NCI-H226 (cell line): Measurements from ENCODE around the gene SLCO3A1.

ENCODE experiments used
- DNase-seq: peaks from one replicate; pipeline ENCODE4 v3.0.0-alpha.2; 2015

The SLCO3A1 gene

GRCh38 chr15:91862891-91863504, 9.5 kb downstream of the SLCO3A1 start:
- no peak for DNase-seq

GRCh38 chr15:91863621-91864255, 10.2 kb downstream of the SLCO3A1 start:
- DNase-seq, result no peak

- no peak for DNase-seq
Measured at GRCh38 chr15:91864664-91865063, 11.2 kb downstream of the SLCO3A1 start.

- no peak for DNase-seq
Measured at GRCh38 chr15:91865486-91865885, 12.0 kb downstream of the SLCO3A1 start.

DNA sequence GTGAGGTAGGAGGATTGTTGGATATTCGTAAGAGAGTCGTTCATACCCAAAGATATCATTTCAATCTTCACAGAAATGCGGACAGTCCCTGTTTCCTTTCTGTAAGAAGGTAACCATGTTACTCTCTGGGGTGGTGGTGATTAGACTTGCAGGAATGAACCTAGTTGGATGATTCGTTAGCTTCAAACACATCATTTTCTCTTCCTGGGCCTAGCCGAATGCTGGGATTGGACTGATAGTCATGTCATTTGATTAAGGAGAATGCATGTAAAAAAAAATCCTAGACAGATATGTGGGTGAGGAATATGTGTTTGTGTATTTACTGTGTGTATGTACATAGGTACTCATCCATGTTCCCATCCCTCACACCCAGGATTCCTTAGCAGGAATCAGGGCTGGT, 12.4 kb downstream of the SLCO3A1 start:
- DNase-seq, result peak; percentile 27

DNA sequence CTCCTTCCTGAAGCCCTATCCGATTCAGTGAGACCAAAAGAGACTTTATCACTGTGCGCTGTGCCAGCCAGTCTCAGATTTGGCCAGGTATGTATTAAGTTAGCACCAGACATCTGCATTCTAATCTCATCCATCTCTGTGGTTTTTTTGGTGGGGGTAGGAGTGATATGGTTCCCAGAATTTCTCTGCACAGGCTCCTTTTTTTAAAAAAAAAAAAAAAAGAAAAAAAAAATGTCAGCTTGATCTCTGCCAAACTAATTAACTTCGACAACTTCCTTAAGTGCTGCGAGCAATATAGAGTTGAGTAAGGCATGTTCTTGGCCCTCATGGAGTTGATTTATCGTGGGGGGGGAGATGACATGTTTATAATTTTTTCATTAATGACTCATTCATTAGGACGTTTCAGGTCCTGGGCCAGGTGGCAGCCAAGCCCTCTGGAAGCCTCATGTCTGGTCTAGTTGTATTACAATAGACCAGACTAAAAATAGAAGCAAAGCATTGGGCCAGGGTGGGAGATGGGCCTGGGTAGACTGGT, 12.9 kb downstream of the SLCO3A1 start:
- no peak for DNase-seq

DNA sequence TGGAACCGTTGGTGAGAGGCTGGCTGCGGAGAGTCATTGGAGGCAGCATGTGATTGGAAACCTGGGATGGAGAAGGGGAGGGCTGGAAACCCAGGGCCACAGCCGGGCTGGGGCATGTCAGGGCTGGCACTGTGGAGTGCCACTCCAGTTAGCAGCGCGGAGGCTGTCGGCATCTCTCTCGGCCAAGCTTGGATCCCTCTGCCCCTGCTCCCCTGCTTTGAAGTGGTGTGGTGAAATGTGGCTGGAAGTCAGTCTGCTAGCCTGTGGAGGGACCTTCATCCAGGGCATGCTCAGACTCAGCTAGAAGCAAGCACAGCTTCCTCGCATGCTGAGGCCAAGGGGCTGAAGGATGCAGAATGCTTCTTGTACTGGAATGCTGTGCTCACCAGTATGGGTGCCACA, 13.5 kb downstream of the SLCO3A1 start:
- DNase-seq, result no peak

DNA sequence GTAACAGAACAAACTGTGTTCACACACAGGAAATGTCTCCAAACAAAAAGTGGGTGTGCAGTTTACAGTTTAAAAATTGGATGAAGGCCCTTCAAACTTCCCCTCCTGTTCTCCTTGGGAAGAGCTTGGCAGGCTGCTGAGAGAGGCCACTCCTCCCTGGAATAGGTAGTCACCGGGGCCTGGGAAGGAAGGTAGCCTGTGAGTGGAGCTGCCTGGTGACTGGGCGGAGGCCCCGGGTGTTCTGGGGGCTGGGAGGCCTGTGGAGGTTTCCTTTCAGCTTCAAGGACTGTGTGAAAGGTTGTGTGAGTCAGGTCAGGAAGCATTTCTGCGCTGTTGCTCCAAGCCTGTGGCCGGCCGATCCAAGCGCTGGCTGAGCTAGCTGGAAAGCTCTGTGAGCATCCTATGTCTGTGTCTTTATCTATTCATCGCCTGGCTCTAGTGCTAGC, 14.1 kb downstream of the SLCO3A1 start:
- DNase-seq, result peak; percentile 100

- no peak for DNase-seq
Measured at GRCh38 chr15:91870876-91871537, 17.5 kb downstream of the SLCO3A1 start.

DNA sequence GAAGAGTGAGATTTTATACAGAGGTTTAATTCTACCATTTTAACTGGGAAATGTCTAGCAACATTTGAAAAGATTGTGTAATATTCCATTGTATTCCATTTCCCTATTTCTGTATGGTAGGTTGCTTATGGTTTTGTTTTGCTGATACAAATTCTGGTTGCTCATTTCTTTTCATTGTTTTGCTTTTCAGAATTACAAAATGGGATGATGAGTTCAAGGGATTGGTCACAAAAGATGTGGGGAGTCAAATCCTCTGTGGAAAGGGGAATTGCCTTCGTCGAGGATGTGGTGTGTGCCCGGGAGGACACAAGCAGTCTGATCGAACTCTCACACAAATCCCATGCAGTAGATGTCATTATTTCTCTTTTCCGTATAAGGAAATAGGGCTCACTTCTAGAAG, 18.3 kb downstream of the SLCO3A1 start:
- DNase-seq, result no peak

DNA sequence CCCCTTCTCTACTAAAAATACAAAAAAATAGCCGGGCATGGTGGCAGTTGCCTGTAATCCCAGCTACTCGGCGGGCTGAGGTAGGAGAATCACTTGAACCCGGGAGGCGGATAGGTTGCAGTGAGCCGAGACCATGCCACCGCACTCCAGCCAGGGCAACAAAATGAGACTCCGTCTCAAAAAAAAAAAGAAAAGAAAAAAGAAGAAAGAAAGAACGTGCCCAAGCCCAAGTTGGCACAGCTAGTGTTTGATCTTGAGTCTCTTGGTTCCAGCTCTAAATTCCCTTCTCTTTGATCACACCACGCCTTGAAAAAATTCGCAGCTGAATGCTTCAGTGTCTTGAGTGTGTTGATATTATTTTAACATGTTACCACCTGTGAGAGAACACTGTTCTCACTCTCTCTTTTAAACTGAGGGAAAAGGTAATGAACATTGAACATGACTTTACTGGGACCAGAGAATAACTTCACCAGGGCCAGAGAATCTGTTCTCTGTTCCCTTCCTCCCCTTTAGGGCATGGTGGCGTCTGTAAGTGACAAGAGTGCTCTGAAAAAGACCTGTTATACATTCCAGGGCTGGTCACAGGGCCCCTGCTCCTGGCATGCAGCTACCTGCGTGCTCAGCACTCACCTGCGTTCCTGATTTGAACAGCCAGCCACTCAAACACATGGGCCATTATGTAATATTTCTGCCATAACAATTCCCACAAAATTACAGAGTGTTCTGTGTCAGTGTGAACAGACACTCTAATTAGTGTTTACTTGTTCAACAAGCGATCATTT, 19.0 kb downstream of the SLCO3A1 start:
- no peak for DNase-seq

DNA sequence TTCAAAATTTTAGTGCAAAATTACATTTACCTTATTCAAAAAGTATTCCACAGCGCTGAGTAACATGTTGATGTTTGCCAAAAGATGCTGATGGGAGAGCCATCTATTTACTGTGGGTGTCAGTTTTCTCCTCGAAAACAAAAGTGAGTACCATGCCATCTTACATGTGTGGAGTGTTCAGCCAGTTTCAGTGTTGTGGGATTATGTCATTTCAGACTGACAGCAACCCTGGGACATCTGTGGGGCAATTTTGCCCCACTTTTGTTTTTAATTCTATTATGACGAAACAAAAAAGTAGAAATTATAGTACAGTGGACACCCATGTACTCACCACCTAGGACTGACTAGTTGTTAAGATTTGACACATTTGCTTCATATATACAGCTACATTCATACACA, 19.6 kb downstream of the SLCO3A1 start:
- DNase-seq, result no peak

DNA sequence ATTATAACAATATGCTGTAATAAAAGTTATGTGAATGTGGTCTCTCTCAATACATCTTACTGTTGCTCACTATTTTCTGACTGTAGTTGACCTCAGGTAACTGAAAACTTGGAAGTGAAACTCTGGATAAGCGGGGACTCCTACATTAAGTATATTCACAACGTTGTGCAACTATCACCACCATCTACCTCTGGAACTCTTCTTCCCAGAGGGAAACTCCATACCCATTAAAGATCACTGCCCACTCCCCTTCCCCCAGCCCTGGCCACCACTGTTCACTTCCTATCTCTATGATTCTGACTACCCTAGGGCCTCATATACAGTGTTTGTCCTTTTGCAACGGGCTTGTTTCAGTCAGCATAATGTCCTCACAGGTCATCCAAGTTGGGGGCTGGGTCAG, 20.7 kb downstream of the SLCO3A1 start:
- DNase-seq, result no peak

GRCh38 chr15:91874992-91875660, 21.6 kb downstream of the SLCO3A1 start:
- DNase-seq, result peak; percentile 41

DNA sequence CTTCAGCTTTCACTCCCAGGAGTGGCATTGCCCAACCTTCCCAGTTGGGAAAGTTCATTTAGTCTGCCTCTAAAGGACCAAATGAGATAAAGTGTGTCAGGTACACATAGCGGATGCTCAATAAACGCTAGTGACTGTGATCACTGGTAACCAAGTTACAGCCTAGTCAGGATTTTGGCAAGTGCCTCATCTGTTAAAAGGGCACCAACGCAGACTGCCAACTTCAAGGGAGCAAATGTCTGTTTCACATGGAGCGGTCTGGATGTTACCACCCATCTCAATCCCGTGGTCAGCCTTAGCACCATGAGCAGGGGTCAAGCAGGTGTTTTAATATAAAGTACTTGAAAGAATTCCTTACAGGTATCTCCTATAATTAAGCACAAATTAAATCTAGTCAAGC, 22.7 kb downstream of the SLCO3A1 start:
- no peak for DNase-seq

GRCh38 chr15:91878319-91878870, 24.9 kb downstream of the SLCO3A1 start:
- DNase-seq, result no peak

DNA sequence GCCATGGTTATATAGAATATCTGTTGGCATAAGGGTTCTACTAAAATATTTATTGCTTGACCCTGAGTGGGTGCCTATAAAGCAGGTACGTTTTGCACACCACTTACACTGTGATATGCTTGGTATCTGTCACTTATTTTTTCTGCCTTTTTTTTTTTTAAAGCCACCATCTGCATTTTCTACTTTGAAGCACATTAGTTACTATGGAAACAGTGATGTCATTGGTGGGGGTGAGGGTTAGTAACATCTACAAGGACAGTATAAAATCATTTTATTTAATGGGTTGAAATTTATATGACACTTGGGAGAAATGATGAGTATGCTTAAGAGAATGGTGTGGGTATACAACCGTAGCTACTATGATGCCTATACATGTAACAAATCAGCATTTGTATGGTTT, 25.6 kb downstream of the SLCO3A1 start:
- DNase-seq, result no peak

DNA sequence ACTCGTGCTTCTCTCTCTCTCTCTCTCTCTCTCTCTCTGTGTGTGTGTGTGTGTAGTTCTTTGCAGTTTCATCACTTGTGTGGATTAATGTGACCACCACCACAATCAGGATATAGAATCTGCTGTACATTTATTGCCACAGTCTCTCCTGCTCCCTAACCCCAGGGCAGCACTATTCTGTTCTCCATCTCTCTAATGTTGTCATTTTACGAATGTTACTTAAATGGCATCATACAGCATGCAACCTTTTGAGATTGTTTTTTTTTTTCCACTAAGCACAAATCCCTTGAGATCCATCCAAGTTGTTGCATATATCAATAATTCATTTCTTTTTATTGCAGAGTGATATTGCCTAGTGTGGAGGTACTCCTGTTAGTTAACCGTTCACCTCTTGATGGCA, 26.9 kb downstream of the SLCO3A1 start:
- no peak for DNase-seq

DNA sequence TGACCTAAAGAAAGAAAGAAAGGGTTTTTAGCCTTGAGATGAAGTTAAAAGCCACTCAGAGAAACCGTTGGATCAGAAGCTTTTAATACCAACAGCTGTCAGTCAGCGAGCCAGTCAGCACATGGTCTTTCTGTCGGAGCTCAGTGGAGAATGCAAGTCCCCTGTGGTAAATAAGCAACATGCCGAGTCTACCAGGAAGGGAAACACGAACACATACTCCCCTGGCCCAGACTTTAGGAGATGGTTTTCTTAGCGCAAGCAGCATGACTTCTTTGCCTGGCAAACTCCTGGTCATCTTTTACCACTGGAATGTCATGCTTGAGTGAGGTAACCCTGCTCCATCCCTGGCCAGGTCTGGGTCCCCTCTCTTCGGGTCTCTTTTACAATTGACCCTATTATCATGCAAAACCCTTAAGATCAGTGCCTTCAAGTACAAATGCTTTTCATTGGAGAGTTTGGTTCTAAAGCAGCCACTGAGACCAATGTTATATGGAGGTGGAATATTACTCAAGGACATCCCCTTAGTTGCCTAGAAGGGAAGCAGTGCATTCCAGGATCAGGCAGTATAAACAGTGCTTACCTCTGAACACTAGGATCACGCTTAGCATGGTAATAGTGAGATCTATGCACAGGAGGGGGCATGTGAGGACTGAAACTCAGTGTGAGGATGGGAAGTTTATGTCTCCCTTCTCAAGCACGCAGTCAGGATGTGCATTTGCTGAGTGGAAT, 28.2 kb downstream of the SLCO3A1 start:
- DNase-seq, result no peak

DNA sequence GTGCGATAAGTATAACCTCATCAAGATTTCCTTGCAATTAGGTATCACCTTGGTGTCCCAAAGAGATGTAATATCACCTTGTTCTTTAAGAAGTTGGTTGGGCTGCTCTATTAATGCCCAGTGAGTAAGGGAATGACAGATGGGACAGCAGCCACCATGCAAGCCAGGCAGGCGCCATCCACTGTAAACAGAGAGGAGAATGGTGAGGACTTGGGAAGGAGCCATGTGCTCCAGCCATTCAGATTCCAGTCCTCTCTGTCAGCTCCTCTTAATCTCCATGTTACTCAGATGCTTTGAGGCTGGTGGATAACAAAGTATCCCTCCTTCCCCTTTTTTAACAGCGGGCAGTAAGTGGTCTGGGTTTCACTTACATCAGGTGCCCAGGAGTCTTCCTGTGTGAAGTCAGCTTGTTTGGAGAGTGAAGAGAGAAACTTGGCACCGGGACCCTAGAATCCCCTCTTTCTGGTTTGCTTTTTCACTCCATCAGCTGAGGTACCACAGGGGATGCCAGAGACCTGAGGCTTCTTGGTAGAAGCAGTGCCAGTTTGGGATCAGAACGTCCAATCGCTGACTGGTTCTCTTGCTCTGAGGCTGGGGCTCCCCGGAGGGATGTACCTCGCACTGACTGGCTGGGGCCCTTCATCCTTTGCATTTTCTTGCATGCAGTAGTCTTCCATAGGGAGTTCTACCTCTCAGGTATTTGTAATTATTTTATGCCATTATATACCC, 29.5 kb downstream of the SLCO3A1 start:
- DNase-seq, result no peak

GRCh38 chr15:91884606-91885005, 31.1 kb downstream of the SLCO3A1 start:
- DNase-seq, result no peak
